ENCODE data around the gene POLR2I.

DNA sequence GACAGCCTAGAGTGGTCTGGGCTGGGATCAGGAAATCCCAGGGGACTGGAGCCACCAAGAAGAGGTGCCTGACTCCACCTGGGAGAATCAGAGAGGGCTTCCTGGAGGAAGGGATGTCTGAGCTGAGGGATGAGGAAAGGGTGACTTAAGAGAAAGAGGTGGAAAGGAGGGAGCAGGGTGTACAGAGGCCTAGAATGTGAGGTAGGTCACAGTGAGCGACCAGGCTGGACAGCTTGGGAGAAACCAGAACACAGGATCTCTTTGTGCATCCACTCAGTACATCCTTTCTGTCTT, 1.6 kb upstream of the POLR2I start:
- TF ChIP-seq, protein P1, sequence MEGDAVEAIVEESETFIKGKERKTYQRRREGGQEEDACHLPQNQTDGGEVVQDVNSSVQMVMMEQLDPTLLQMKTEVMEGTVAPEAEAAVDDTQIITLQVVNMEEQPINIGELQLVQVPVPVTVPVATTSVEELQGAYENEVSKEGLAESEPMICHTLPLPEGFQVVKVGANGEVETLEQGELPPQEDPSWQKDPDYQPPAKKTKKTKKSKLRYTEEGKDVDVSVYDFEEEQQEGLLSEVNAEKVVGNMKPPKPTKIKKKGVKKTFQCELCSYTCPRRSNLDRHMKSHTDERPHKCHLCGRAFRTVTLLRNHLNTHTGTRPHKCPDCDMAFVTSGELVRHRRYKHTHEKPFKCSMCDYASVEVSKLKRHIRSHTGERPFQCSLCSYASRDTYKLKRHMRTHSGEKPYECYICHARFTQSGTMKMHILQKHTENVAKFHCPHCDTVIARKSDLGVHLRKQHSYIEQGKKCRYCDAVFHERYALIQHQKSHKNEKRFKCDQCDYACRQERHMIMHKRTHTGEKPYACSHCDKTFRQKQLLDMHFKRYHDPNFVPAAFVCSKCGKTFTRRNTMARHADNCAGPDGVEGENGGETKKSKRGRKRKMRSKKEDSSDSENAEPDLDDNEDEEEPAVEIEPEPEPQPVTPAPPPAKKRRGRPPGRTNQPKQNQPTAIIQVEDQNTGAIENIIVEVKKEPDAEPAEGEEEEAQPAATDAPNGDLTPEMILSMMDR (IDR thresholded peaks at IDR 0.05) = no peak
- TF ChIP-seq EZH2phosphoT487 (IDR thresholded peaks at IDR 0.05) (no peak), EZH2 (IDR thresholded peaks at IDR 0.05) (no peak)
